Stimulated activated memory B cell treated with anti-CD40 and anti-IgM and Interleukin-4, amounts not matched to agents 10 μg/mL and 1 μg/mL and 100 μg/mL, for 72 hours (primary cell): ENCODE results near the gene MIOX.

Experiments
- ATAC-seq: fragments of 150-1000 bp; cut with Tn5 transposase; 2 replicates; pipeline ENCODE4 v1.10.0; 2021
- H3K27ac Mint-ChIP-seq: one replicate; pipeline ENCODE4 v1.8.0; 2022; ENCODE audit warnings: mild to moderate bottlenecking, mixed read lengths
- H3K27me3 Mint-ChIP-seq: one replicate; pipeline ENCODE4 v1.8.0; 2022; ENCODE audit warnings: mixed read lengths
- H3K36me3 Mint-ChIP-seq: one replicate; pipeline ENCODE4 v1.8.0; 2022; ENCODE audit warnings: mixed read lengths
- H3K4me1 Mint-ChIP-seq: one replicate; pipeline ENCODE4 v1.8.0; 2022; ENCODE audit warnings: mixed read lengths
- H3K4me3 Mint-ChIP-seq: one replicate; pipeline ENCODE4 v1.8.0; 2022; ENCODE audit warnings: mild to moderate bottlenecking, moderate library complexity, mixed read lengths
- H3K9me3 Mint-ChIP-seq: one replicate; pipeline ENCODE4 v1.8.0; 2022; ENCODE audit warnings: mixed read lengths

MIOX gene

DNA sequence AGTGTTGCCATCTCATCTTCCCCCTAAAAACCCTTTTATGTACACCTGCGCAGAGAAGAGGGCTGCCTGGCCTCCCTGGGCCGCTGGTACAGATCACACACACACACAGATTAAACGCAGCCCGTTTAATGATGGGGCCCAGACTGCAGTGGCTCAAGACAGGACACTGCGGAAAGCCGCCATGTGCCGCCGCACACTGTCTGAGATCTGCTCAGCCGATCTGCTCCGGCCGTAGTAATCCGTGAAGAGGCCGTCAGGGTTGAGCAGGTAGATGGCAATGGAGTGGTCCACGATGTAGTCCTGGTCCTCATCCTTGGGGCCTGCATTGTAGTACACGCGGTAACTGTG lies 36.8 kb downstream of the MIOX start:
- Mint-ChIP-seq H3K27me3 (no peaks in the 10 kb centered on the region), H3K4me3 (peak overlapping the region; percentile 24), H3K27ac (no peak overlapping the region), H3K36me3 (peaks cover 44% of the 10 kb centered on the region), H3K4me1 (peaks cover 33% of the 10 kb centered on the region), H3K9me3 (no peaks in the 10 kb centered on the region)
- no peak for ATAC-seq

DNA sequence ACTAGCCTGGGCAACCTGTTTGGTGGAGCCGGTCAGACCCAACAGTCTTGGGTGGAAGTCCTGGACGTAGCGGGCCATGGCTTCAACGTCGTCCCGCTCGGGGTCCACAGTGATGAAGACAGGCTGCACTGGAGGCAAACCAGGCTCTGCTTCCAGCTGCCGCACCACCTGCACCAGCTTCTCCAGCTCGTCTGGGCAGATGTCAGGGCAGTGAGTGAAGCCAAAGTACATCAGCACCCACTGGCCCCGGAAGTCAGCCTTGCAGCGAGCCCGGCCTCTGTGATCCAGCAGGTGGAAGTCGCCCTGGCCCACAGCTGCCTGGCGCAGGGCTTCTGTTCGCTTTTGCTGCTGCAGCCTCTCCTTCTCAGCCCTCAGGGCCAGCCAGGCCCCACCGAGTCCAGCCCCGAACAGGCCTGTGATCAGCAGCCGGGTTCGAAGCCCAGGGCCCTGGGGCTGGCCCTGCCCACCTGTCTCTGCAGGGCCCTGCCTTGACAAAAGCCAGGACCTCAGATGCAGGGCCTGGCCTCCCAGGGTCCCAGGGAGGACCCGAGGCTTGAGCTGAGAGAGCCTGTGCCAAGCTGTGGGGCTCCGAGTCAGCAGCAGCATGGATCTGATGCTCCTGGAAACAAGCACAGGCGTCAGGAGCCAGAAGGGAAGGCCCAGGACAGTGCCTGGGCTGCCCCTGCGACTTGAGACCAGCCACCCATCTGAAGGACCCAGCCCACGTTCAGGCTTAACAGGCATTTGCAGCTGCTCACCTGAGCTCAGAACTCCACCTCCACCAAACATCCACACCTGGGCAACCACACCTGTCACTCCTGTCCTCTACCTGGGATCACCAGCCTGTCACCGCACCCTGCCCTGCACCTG lies 37.4 kb downstream of the MIOX start:
- ATAC-seq = no peak
- Mint-ChIP-seq H3K27me3 (no peaks in the 10 kb centered on the region), H3K36me3 (peaks cover 49% of the 10 kb centered on the region), H3K4me1 (peaks cover 39% of the 10 kb centered on the region), H3K9me3 (no peaks in the 10 kb centered on the region), H3K27ac (peak overlapping the region; percentile 100), H3K4me3 (peak overlapping the region; percentile 97)

DNA sequence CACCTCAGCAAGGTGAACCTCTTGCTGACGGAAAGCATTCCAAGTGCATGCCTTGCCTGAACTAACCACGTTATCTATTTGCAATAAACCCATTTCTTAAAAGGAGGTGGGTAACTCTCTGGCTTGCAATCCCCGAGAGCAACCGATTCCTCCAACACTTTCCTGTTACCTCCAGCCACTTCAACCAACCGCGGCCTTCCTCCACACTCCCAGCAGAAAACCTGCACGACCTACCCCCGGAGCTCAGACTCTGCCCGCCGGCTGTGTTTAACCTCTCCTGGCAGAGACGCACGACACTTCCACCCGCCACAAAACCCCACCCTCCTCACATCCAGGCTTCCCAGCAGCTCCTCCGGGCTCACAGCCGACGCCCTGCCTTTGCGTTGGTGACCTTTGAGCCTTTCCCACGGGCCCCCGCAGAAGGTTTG lies 38.0 kb downstream of the MIOX start:
- ATAC-seq = no peak
- Mint-ChIP-seq H3K27me3 (no peaks in the 10 kb centered on the region), H3K36me3 (peaks cover 45% of the 10 kb centered on the region), H3K4me3 (peak overlapping the region; percentile 97), H3K27ac (peak overlapping the region; percentile 100), H3K9me3 (no peaks in the 10 kb centered on the region), H3K4me1 (peaks cover 40% of the 10 kb centered on the region)

DNA sequence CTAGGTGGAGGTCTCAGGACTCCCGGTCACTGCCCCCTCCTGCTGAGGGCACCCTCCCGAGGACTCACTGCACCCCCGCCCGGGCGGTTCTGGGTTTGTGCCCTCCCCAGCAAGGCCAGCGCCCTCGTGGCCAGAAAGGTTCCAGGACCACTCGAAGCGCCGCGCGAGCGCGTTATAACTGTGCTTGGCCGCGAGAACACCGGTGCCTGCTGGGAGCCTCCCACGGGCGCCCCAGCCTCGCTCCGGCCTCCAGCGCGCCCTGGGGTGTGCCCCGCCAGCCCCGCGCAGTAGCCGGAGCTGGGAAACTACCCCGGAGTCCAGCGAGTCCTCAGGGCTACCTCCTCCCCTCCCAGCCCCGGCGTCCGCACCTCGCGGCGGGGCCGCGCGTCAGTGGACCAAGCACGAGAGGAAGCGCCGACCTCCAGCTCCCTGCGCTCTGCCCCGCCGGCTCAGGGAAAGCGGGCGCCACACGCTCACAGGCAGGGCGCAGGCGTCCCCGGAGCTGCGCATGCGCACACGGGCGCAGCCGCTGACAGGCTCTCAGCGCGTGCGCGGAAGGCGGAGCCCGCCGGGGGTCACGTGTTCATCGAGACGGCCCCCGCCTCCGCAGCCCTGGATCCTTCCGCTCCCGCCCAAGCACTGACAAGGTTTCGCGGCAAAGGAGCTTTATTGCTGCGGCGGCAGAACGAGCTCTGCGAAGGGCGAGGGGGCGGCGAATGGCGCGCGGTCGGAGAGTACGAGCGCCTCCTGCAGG lies 38.6 kb downstream of the MIOX start, which contains the start of gene SCO2:
TSS of gene SCO2 (minus strand) at position 495 of the 754 bp plus-strand sequence. CDS start 1,187 bp downstream, outside the sequence.
- Mint-ChIP-seq H3K4me1 (peaks cover 40% of the 10 kb centered on the region), H3K27ac (peak within 1 kb of the TSS; percentile 100), H3K4me3 (peak within 1 kb of the TSS; percentile 97), H3K36me3 (peaks cover 39% of the 10 kb centered on the region), H3K9me3 (no peaks in the 10 kb centered on the region), H3K27me3 (no peaks in the 10 kb centered on the region)
- ATAC-seq = peak; percentile 74

DNA sequence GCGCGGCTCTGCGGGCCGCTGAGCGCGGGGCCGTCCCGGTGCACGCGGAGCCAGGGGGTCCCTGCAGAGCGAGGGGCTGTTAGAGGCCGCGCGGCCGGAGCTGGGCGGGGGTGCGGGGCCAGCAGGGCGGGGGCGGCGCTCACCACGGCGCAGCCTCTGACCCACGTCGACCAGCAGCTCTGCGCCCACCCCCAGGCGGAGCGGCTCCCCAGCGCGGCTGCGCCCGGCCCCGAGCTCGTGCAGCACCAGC lies 39.1 kb downstream of the MIOX start:
- no peak for ATAC-seq
- peaks cover 34% of the 10 kb centered on the region for H3K36me3 Mint-ChIP-seq
- H3K27me3 Mint-ChIP-seq = no peaks in the 10 kb centered on the region
- peaks cover 40% of the 10 kb centered on the region for H3K4me1 Mint-ChIP-seq
- peak overlapping the region; percentile 97 for H3K4me3 Mint-ChIP-seq
- H3K9me3 Mint-ChIP-seq = no peaks in the 10 kb centered on the region
- H3K27ac Mint-ChIP-seq = peak overlapping the region; percentile 100

DNA sequence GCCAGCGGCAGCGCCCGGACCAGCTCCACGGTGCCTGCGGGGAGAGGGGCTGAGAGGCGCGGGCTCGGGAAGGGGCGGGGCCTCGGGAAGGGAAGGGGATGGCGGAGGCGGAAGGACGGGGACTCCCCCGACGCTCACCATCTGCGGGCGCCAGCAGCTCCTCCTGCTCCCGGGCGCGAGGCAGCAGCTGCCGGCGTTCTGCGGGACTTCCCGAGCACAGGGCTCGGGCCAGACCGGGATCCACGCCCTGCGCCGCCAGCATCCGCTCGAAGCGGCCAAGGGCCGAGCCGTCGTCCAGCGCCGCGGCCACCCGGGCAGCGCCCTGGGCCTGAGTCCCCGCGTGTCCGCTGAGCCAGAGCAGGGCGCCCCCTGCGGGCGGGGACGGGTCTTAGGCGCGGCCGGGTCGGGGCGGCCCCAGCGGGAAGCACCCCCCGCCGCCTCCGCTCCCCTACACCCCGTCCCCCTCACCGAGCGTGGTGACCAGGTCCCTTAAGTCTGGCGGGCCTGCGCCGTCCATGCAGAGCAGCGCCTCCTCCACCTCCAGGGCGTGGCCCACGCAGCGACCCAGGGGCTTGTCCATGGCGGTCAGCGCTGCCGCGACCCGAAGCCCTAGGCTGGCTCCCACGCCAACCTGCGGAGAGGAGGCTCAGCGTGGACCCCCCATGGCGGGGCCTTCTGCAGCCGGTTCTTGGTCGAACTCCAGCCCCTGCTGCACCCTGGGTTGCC lies 39.6 kb downstream of the MIOX start:
- ATAC-seq = peak; percentile 56

DNA sequence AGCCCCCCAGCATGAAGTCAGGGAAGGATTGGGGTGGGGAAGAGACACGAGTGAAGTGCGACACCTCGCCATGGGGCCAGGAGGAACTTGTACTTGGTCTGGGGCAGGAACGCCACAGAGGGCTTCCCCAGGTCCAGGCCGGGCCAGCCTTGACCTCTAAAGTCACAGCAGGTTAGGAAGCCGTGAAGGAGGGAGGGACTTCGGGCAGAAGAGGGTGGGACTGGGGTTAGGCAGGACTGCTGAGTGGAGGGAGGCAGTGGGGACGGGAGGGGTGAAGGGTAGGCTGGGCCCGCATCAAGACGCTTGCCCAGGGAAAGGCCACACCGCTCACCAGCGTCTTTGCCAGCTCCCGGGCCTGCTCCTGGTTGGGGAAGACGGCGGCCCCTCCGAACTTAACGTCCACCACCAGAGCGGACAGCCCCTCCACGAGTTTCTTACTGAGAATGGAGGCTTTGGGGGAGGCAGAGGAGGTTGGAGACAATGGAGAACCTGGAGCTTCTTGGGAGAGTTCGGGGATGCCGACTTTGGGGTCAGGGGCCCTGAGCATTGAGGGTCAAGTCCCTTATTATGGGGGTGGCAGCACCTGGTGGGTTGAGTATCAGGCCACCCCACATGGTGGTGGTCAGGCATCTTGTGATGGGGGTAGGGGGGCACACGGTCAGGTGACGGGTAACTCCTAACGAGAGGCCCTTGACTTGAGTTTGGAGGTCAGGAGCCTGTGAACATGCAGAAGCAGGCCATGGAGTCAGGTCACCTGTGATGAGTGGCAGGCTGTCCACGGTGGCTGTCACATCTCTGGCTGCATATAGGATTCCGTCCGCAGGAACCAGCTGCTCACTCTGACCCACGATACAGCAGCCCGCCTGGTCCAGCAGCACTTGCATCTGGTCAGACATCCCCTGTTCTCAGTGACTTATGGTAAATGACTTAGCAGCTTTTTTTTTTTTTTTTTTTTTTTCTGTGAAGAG lies 40.5 kb downstream of the MIOX start:
- H3K4me1 Mint-ChIP-seq = peaks cover 40% of the 10 kb centered on the region
- peaks cover 24% of the 10 kb centered on the region for H3K36me3 Mint-ChIP-seq
- peak; percentile 2 for ATAC-seq
- no peaks in the 10 kb centered on the region for H3K9me3 Mint-ChIP-seq
- H3K27ac Mint-ChIP-seq = peak overlapping the region; percentile 100
- no peaks in the 10 kb centered on the region for H3K27me3 Mint-ChIP-seq
- peak overlapping the region; percentile 97 for H3K4me3 Mint-ChIP-seq

More for the DNA sequence above, 39.6 kb downstream of the MIOX start:
- Mint-ChIP-seq H3K27ac (peak overlapping the region; percentile 100), H3K4me1 (peaks cover 40% of the 10 kb centered on the region), H3K9me3 (no peaks in the 10 kb centered on the region), H3K36me3 (peaks cover 29% of the 10 kb centered on the region), H3K27me3 (no peaks in the 10 kb centered on the region), H3K4me3 (peak overlapping the region; percentile 97)

DNA sequence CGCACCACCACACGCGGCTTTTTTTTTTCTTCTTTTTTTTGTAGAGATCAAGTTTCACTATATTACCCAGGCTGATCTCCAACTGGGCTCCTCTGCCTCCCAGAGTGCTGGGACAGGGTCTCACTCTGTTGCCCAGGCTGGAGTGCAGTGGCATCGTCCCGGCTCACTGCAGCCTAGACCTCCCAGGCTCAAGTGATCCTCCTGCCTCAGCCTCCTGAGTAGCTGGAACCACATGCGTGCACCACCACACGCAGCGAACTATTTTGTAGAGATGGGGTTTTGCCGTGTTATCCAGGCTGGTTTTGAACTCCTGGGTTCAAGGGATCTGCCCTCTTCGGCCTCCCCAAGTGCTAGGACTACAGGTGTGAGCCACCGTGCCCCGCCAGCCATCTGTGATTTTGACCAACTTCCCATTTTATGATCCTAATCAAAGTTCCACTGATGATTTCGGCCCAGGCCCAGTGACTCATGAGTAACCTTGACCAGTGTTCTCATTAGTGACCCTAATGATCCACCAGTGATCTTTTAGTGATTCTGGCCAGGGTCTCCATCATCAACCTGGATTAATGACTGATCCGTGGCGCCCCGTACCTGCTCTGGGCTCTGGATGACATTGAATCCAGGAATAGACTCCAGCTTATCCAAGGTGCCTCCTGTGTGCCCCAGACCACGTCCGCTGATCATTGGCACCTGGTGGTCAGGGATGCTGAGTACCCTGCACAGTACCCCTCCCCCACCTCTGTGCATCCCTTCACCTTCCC lies 41.4 kb downstream of the MIOX start:
- peak overlapping the region; percentile 100 for H3K27ac Mint-ChIP-seq
- H3K27me3 Mint-ChIP-seq = no peaks in the 10 kb centered on the region
- peak overlapping the region; percentile 97 for H3K4me3 Mint-ChIP-seq
- no peaks in the 10 kb centered on the region for H3K9me3 Mint-ChIP-seq
- peaks cover 48% of the 10 kb centered on the region for H3K4me1 Mint-ChIP-seq
- ATAC-seq = no peak
- peaks cover 21% of the 10 kb centered on the region for H3K36me3 Mint-ChIP-seq

DNA sequence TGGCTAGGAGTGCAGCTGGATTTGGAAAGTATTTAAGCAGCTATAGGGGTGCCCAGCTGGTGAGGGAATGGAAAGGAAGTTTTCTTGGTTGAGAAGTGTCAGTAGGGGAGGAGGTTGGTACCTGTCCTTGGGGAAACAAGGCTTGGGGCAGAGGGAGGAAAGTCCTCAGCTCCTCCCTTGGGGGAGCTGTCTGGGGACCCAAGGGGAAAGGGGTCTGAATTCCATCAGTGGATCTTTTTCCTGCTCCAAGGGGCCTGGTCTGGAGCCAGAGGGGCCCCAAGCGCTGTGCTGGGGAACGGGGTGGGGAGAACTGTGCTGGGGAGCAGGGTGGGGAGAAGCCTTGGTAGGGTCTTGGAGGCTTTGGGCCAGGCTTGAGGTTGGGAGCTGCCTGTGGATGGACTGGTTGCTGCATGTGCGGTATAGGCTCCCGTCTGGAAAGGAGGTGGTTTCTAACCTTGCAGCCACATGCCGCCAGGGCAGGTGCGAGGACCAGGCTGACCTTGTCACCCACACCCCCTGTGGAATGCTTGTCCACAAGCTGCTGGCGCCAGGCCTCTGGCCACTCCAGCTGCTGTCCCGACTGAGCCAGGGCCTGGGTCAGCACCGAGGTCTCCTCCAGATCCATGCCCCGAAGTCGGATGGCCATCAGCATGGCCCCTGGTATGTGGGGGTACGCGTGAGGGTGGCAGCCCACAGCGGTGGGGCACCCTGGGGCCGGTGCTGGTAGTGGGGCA lies 42.2 kb downstream of the MIOX start:
- Mint-ChIP-seq H3K27me3 (no peaks in the 10 kb centered on the region), H3K4me1 (peaks cover 56% of the 10 kb centered on the region), H3K4me3 (peak overlapping the region; percentile 97), H3K36me3 (peaks cover 21% of the 10 kb centered on the region), H3K27ac (peak overlapping the region; percentile 100), H3K9me3 (no peaks in the 10 kb centered on the region)
- no peak for ATAC-seq

DNA sequence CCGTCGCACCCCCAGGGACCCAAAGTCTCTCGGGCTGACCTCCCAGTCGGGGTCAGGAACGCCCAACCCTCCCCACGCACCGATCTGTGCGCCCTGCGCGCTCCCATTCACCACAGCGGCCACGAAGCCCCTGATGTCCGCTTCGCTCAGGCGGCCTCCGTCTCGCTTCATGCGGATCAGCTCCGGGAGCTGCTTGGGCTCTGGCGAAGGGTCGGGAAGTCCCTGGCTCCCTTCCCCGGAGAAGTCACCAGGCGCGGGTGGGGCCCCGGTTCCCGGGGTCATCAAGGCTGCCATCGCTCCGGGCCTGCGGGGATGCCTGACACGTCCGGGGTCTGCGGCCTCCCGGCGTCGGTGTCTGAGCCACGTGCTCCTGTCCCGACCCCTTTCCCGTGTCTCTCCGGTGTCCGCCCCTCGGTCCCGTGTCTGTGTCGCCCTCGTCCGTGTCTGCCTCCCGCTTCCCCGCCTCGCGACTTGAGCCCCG lies 42.8 kb downstream of the MIOX start:
- peak overlapping the region; percentile 97 for H3K4me3 Mint-ChIP-seq
- no peaks in the 10 kb centered on the region for H3K9me3 Mint-ChIP-seq
- H3K27ac Mint-ChIP-seq = peak overlapping the region; percentile 100
- no peaks in the 10 kb centered on the region for H3K27me3 Mint-ChIP-seq
- H3K4me1 Mint-ChIP-seq = peaks cover 57% of the 10 kb centered on the region
- no peak for ATAC-seq
- H3K36me3 Mint-ChIP-seq = peaks cover 18% of the 10 kb centered on the region

DNA sequence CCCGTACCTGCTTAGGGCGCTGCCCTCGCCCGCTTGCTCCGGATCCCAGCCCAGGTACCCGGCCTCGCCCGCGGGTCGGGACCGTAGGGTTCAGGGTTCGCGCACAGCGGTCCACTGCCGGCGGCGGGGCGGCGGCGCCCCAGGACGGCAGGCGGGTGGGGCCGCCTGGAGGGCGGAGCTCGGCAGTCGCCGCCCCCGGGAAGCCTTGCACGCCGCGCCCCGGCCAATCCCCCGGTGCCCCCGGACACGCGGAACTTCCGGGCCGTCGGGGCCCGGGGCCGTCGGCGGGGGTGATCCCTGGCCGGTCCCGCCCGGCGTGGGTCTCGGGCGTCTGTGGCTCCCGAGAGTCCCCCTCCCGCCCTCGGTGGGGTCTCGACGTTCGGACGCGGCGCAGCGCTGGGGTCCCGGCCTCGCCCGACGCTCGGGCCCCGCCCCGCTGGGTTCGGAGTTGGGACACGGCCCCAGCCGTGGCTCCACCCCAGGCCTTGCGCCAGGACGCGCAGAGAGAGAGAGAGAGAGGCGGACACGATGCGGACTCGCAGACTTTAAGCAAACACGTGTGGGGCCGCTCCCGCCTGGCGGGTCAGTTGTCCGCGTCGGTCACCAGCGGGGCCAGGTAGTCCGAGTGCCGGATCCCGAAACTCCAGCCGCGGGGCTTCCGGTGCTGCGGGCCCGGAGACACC lies 43.4 kb downstream of the MIOX start, which contains the start of gene TYMP:
TSS of gene TYMP (minus strand) at position 116 of the 683 bp plus-strand sequence. CDS start 303 bp downstream, outside the sequence.
- peak; percentile 60 for ATAC-seq
- peaks cover 12% of the 10 kb centered on the region for H3K36me3 Mint-ChIP-seq
- H3K27me3 Mint-ChIP-seq = no peaks in the 10 kb centered on the region
- peaks cover 57% of the 10 kb centered on the region for H3K4me1 Mint-ChIP-seq
- H3K9me3 Mint-ChIP-seq = no peaks in the 10 kb centered on the region
- H3K27ac Mint-ChIP-seq = peak within 1 kb of the TSS; percentile 100
- peak within 1 kb of the TSS; percentile 97 for H3K4me3 Mint-ChIP-seq

DNA sequence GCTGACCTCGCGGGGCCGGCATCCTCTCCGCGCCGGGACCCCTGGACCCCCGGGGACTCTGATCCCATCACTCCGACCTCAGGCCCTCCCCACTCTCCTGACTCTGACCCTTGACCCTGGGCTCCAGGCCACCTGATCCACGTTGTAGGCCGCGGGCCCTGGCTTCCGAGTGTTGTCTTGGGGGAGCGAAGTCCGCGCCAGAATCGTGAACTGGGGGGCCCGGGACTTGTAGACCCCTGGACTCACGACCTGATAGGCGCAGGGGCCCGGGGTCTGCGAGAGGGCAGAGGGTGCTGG lies 43.9 kb downstream of the MIOX start:
- Mint-ChIP-seq H3K9me3 (no peaks in the 10 kb centered on the region), H3K36me3 (peaks cover 12% of the 10 kb centered on the region), H3K27ac (peak overlapping the region; percentile 100), H3K4me1 (peaks cover 60% of the 10 kb centered on the region), H3K27me3 (no peaks in the 10 kb centered on the region), H3K4me3 (peak overlapping the region; percentile 97)
- ATAC-seq = peak; percentile 0
